Stimulated activated CD4-positive, alpha-beta T cell treated with anti-CD3 and anti-CD28 coated beads, Interleukin-2, amount 100 ng/mL, for 48 hours (primary cell): Measurements from ENCODE around the gene TBX15.

Experiments
- DNase-seq, 2 donors: peaks; one replicate each; pipeline ENCODE4 v3.0.0-alpha.2; 2020

Gene TBX15

GRCh38 chr1:118878661-118879060 lies 109.5 kb downstream of the TBX15 start:
- no peak for DNase-seq

GRCh38 chr1:118877668-118878396 lies 110.3 kb downstream of the TBX15 start:
- no peak for DNase-seq

- DNase-seq: no peak
These were observed 116.5 kb downstream of the TBX15 start for GRCh38 chr1:118871582-118872171.

GRCh38 chr1:118868387-118868786 lies 119.8 kb downstream of the TBX15 start:
- no peak for DNase-seq

- DNase-seq: no peak
These were observed 121.8 kb downstream of the TBX15 start for GRCh38 chr1:118866330-118866729.

GRCh38 chr1:118863688-118864087 lies 124.5 kb downstream of the TBX15 start:
- DNase-seq: no peak

DNA sequence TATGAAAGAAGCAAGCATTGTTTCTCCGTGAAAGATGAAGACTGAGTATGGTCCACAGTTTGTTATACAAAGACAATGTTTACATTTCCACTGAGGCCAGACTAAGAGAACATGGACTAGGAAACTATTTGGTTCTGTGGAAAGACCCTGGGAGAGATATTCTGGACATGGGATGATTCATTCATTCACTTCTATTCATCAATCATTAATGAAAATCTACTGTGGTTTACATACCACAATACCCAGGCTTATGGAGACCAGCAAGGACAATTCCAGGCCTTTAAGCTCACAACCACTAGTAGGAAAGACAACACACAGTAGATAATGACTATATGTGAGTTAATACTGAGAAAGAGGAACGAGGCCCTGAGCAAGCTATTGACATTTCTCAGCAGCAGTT lies 125.4 kb downstream of the TBX15 start:
- no peak for DNase-seq

DNA sequence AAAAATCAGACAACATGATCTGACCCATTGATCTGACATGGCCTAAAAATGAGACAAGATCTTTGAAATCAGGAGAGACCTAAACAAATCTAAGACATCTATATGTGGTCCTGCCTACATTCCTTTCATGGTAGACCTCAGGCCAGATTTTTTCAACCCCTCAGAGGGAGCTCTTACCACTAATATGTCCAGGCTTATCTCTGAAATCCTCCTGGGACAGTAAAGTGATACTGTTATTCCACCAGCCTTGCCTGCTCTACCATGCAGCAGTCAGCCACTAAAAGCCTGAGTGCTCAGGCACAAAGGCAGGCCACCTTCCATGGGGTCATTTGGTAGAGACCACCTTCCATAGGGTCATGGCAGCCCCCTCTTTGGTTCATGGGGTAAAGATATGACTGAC lies 126.9 kb downstream of the TBX15 start:
- DNase-seq: no peak

DNA sequence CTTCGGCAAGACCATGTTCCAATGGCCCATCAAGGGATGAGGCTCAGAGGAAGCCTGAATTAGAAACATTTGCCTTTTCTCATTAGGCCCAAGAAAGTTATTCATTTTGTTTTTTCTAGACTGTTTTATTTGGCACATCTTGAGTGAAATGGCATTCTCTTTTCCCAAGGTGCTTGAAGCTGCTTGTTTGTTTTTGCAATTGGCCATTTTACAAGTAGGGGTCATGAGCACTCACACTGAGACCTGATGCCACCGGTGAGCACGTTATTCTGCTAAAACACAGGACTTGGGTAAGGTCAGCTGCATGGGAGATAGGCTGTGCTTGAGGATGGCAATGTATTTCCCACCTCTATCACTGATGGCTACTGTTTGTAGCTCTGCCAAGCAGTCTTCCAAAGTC lies 128.1 kb downstream of the TBX15 start:
- no peak for DNase-seq

DNA sequence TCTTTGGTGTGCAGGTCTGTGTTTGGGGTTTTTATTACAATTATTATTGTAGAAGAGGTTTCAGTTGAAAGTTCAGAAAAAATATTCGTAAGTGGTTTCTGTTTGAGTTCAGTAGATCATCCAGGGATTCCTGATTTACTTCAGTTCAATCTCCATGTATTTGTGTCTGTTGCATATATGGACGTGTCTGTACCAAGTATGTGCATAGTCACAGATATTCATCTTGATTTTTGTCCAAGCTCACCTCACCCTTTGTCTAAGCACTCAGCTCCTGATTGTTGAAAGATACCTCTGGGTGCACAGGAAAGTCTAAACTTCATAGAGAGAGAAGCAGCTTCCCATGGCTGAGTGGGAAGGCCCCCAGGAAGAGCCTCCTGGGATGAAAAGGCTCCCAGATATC lies 141.7 kb downstream of the TBX15 start:
- DNase-seq: no peak

DNA sequence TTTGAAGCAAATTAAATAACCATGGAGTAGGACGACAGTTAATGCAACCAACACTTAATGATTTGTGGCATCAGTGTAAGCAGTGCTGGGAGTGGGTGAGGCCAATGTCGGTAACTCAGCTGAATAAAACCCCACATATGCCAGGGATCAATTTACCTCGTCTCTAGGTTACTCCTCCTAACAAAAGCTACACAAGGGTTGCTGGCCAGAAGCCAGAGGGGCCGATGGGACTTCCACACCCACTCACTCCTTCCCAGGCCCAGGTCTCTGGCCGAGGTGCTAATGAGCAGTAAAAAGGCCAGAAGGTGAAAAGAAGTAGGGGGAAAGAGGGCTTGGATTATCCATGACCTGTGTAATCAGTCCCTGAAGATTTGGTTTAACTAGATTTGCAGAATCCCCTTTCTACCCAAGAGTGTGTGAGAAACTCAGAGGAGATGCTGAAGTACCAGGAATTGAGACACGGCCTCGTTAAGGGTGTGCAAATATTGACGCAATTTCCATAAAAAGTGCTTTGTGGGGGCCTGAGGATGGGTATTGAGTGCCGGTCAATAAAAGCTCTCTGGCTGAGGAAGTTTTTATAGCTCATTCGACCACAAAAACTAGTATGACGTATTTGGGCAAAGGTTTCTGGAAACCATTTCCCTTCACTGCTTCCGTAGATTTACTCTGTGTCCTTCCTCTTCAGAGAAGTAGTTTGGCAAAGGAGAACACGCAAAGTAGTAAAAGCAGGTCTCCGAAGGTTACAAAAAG lies 145.5 kb downstream of the TBX15 start:
- no peak for DNase-seq

DNA sequence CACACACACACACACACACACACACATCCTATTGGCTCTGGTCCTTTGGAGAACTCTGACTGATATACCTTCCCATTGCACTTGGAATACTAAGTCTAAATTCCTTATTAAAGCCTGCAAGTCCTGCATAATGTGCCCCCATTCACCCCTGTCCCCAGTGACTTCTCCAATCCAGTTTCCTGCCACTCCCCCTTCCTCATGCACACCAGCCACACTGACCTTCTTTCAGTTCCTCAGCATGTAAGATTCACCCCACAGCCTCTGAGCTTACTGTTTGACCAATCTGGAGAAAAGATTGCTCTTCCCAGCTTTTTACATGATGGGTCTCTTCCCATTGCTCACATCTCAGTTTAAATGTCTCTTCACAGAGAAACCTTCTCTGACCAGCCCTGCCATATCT lies 146.6 kb downstream of the TBX15 start:
- DNase-seq: no peak
